Activated naive CD4-positive, alpha-beta T cell treated with anti-CD3 and anti-CD28 coated beads, Interleukin-2, amount 50 U/mL, for 16 hours (primary cell): Measurements from ENCODE around the gene NRN1.
A peak's percentile ranks its signal among the peaks of the same experiment; 100 is the strongest.
"Not testable (repeated sequence)": the region's sequence is repeated elsewhere in the genome, so short reads cannot be mapped to it uniquely, and the experiment has no call there.

Source experiments
- DNase-seq: peaks from one replicate; pipeline ENCODE4 v3.0.0-alpha.2; 2020

Gene NRN1

GRCh38 chr6:6006428-6007365 is at the start of gene NRN1:
Gene NRN1 (minus strand): TSS chr6:6006925. CDS start chr6:6006749, 176 bp downstream.
- no peak for DNase-seq

- no peak for DNase-seq
Observed at GRCh38 chr6:6052216-6052615, 45.5 kb upstream of the NRN1 start.

- no peak for DNase-seq
Observed at GRCh38 chr6:6046716-6047115, 40.0 kb upstream of the NRN1 start.

- no peak for DNase-seq
Observed at GRCh38 chr6:6039946-6040509, 33.3 kb upstream of the NRN1 start.

GRCh38 chr6:6037179-6037578 is 30.5 kb upstream of the NRN1 start:
- DNase-seq = no peak

GRCh38 chr6:6033858-6034257 is 27.1 kb upstream of the NRN1 start:
- DNase-seq = no peak

GRCh38 chr6:6026513-6027205 is 19.9 kb upstream of the NRN1 start:
- no peak for DNase-seq

GRCh38 chr6:6025736-6026135 is 19.0 kb upstream of the NRN1 start:
- no peak for DNase-seq

- DNase-seq = no peak
Observed at GRCh38 chr6:6024220-6024619, 17.5 kb upstream of the NRN1 start.

- DNase-seq = not testable (repeated sequence)
Observed at GRCh38 chr6:6022841-6023240, 16.1 kb upstream of the NRN1 start.

- peak; percentile 46 for DNase-seq
Observed at GRCh38 chr6:6008648-6009421, 2.1 kb upstream of the NRN1 start.

GRCh38 chr6:6008089-6008647 is 1.4 kb upstream of the NRN1 start:
- no peak for DNase-seq

GRCh38 chr6:6007366-6008088 is 802 bp upstream of the NRN1 start:
- DNase-seq = no peak

- DNase-seq = no peak
Observed at GRCh38 chr6:6006006-6006427, 708 bp downstream of the NRN1 start.

- no peak for DNase-seq
Observed at GRCh38 chr6:6005051-6006005, 1.4 kb downstream of the NRN1 start.

- DNase-seq = no peak
Observed at GRCh38 chr6:6004390-6004995, 2.2 kb downstream of the NRN1 start.

- DNase-seq = no peak
Observed at GRCh38 chr6:6003621-6004366, 2.9 kb downstream of the NRN1 start.

GRCh38 chr6:6002848-6003620 is 3.7 kb downstream of the NRN1 start:
- DNase-seq = no peak
